Peyer's patch (tissue), 4 donors: ENCODE results near the gene APRT.

Experiments used
- POLR2A ChIP-seq, 2 donors: fragments of 450-650 bp; IDR thresholded peaks; one replicate each; pipeline ENCODE4 v1.5.1; 2017; ENCODE audit warnings: antibody characterized with exemption in 2 of 2, mild to moderate bottlenecking in 2 of 2, moderate library complexity in 2 of 2
- TF ChIP-seq, protein P1 (sequence below), 6 experiments: fragments of 450-650 bp in 4 of 6; fragments of 200-600 bp in 2 of 6; sonication (generic) in 1 of 6; IDR thresholded peaks; one replicate each; pipeline ENCODE4 v1.5.1; 2017 to 2019; ENCODE audit warnings: antibody characterized with exemption in 6 of 6, mild to moderate bottlenecking in 3 of 6, moderate library complexity in 1 of 6

DNA sequence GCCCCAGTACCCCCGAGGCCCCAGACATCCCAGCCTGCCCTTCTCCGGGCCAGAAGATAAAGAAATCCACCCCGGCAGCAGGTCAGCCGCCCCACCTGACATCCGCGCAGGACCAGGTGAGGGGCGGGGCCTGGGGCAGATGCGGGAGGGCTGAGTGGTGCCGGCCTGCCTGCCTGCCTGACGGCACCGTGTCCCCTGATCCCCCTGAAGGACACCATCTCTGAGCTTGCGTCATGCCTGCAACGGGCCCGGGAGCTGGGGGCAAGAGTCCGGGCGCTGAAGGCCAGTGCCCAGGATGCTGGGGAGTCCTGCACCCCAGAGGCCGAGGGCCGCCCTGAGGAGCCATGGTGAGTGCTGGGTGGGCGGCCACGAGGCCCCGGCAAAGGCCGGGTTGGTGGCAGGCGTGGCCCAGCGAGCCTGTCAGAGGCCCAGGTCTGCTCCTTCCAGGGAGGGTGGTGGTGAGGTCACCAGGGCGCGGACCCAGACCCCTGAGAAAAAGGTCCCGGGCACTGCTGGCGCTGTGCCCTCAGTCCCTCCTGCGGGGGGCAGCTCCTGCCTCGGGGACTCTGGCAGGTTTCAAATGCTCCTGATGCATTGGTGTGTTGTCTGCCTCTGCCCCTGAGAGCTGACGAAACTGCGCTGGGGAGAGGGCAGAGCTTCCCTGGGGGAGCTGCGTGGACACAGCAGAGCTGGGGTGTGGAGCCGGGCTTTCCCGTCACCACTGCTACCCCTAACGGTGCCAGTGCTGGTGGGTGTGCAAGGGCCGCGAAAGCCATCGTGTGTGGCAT lies 7.0 kb downstream of the APRT start:
- TF ChIP-seq, protein P1, sequence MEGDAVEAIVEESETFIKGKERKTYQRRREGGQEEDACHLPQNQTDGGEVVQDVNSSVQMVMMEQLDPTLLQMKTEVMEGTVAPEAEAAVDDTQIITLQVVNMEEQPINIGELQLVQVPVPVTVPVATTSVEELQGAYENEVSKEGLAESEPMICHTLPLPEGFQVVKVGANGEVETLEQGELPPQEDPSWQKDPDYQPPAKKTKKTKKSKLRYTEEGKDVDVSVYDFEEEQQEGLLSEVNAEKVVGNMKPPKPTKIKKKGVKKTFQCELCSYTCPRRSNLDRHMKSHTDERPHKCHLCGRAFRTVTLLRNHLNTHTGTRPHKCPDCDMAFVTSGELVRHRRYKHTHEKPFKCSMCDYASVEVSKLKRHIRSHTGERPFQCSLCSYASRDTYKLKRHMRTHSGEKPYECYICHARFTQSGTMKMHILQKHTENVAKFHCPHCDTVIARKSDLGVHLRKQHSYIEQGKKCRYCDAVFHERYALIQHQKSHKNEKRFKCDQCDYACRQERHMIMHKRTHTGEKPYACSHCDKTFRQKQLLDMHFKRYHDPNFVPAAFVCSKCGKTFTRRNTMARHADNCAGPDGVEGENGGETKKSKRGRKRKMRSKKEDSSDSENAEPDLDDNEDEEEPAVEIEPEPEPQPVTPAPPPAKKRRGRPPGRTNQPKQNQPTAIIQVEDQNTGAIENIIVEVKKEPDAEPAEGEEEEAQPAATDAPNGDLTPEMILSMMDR (IDR thresholded peaks at IDR 0.05) = no peak
- TF ChIP-seq POLR2A (IDR thresholded peaks at IDR 0.05) = no peak
